ENCODE measurements around the gene PBX2. TPM values are rescaled to one million over a fixed set of nuclear protein-coding genes. Genes with fewer than 3 reads are reported as not detected.

PBX2 gene
- polyA plus RNA-seq, 3 donors = 1.9 to 201 (median 4.0) TPM

- no peak for DNase-seq
- Mint-ChIP-seq H3K9me3 (no peaks in the 10 kb centered on the region), H3K4me1 (peaks cover 15% of the 10 kb centered on the region), H3K27ac (peak overlapping the region in 2 of 7 donors; percentile 32 to 57), H3K4me3 (no peak overlapping the region), H3K27me3 (ENCODE audit: low read depth in 3 of 3) (peaks cover 0 to 6% (median 1%) of the 10 kb centered on the region in 3 donors), H3K36me3 (no peaks in the 10 kb centered on the region)
- Histone ChIP-seq H3K4me1 (ENCODE audit: control insufficient read depth in 1 of 2, insufficient read depth in 2 of 2, low read length in 2 of 2) (peaks cover 7 to 10% of the 10 kb centered on the region in 2 donors), H3K4me2 (replicated peaks; ENCODE audit: extremely low read depth, low read length, poor library complexity, severe bottlenecking) (no peak overlapping the region), H3K27ac (ENCODE audit: low read depth in 1 of 2, low read length in 2 of 2) (no peak overlapping the region), H2AFZ (ENCODE audit: insufficient read depth, low read depth, low read length, poor library complexity, severe bottlenecking) (no peak overlapping the region), H3K9ac (ENCODE audit: insufficient read depth, low read length, poor library complexity, severe bottlenecking) (no peak overlapping the region), H4K20me1 (ENCODE audit: insufficient read depth, low read length) (no peaks in the 10 kb centered on the region), H3K9me3 (replicated peaks in 1 of 2; ENCODE audit: control insufficient read depth in 1 of 2, insufficient read depth in 1 of 2, low read length in 2 of 2) (no peaks in the 10 kb centered on the region), H3K4me3 (replicated peaks in 1 of 3; ENCODE audit: low read depth in 2 of 3, low read length in 3 of 3) (no peak overlapping the region), H3K27me3 (ENCODE audit: control insufficient read depth in 2 of 2, insufficient read depth in 2 of 2, low read length in 2 of 2) (no peaks in the 10 kb centered on the region), H3K79me2 (ENCODE audit: insufficient read depth, low read length) (no peaks in the 10 kb centered on the region), H3K36me3 (replicated peaks in 1 of 2; ENCODE audit: control insufficient read depth in 1 of 2, insufficient read depth in 2 of 2, low read length in 2 of 2) (no peaks in the 10 kb centered on the region)
- 100% methylated on average over 4 of the region's 8 CpGs for WGBS (ENCODE audit: insufficient coverage)
- intact Hi-C loops (cut with micrococcal nuclease) = no loop called here
- no peak for TF ChIP-seq CTCF (IDR thresholded peaks at IDR 0.05)
Observed at GRCh38 chr6:32222333-32223230, 32.6 kb upstream of the PBX2 start.

GRCh38 chr6:32220021-32220420 is 30.0 kb upstream of the PBX2 start:
- no peak for TF ChIP-seq CTCF (IDR thresholded peaks at IDR 0.05)
- Mint-ChIP-seq H3K27ac (no peak overlapping the region), H3K36me3 (no peaks in the 10 kb centered on the region), H3K9me3 (no peaks in the 10 kb centered on the region), H3K4me3 (no peak overlapping the region), H3K27me3 (ENCODE audit: low read depth in 3 of 3) (peaks cover 0 to 7% (median 2%) of the 10 kb centered on the region in 3 donors), H3K4me1 (peaks cover 9% of the 10 kb centered on the region)
- Histone ChIP-seq H3K4me2 (replicated peaks; ENCODE audit: extremely low read depth, low read length, poor library complexity, severe bottlenecking) (no peak overlapping the region), H3K4me3 (replicated peaks in 1 of 3; ENCODE audit: low read depth in 2 of 3, low read length in 3 of 3) (no peak overlapping the region), H3K9ac (ENCODE audit: insufficient read depth, low read length, poor library complexity, severe bottlenecking) (no peak overlapping the region), H3K9me3 (replicated peaks in 1 of 2; ENCODE audit: control insufficient read depth in 1 of 2, insufficient read depth in 1 of 2, low read length in 2 of 2) (no peaks in the 10 kb centered on the region), H3K79me2 (ENCODE audit: insufficient read depth, low read length) (no peaks in the 10 kb centered on the region), H3K4me1 (ENCODE audit: control insufficient read depth in 1 of 2, insufficient read depth in 2 of 2, low read length in 2 of 2) (no peaks in the 10 kb centered on the region), H3K36me3 (replicated peaks in 1 of 2; ENCODE audit: control insufficient read depth in 1 of 2, insufficient read depth in 2 of 2, low read length in 2 of 2) (no peaks in the 10 kb centered on the region), H4K20me1 (ENCODE audit: insufficient read depth, low read length) (no peaks in the 10 kb centered on the region), H3K27me3 (ENCODE audit: control insufficient read depth in 2 of 2, insufficient read depth in 2 of 2, low read length in 2 of 2) (no peaks in the 10 kb centered on the region), H3K27ac (ENCODE audit: low read depth in 1 of 2, low read length in 2 of 2) (no peak overlapping the region), H2AFZ (ENCODE audit: insufficient read depth, low read depth, low read length, poor library complexity, severe bottlenecking) (no peak overlapping the region)
- no peak for DNase-seq
- intact Hi-C loops (cut with micrococcal nuclease) = no loop called here
- WGBS (ENCODE audit: insufficient coverage) = 82% methylated on average over 2 of the region's 4 CpGs
